Ishikawa (cell line): ENCODE measurements around the gene ZDHHC4.

ENCODE experiments used
- CEBPB ChIP-seq: IDR thresholded peaks from 2 replicates; pipeline ENCODE4 v1.6.1; 2012
- CREB1 ChIP-seq: IDR thresholded peaks from 2 replicates; pipeline ENCODE4 v1.6.1; 2012; ENCODE audit warnings: low read depth
- EGR1 ChIP-seq: IDR thresholded peaks from 2 replicates; pipeline ENCODE4 v1.6.1; 2012
- EP300 ChIP-seq: IDR thresholded peaks from 2 replicates; pipeline ENCODE4 v1.6.1; 2012; ENCODE audit warnings: borderline replicate concordance
- FOXM1 ChIP-seq: IDR thresholded peaks from 2 replicates; pipeline ENCODE4 v1.6.1; 2012; ENCODE audit warnings: low read depth, borderline replicate concordance
- MAX ChIP-seq: IDR thresholded peaks from 2 replicates; pipeline ENCODE4 v1.6.1; 2012
- NFIC ChIP-seq: IDR thresholded peaks from 2 replicates; pipeline ENCODE4 v1.6.1; 2012
- RAD21 ChIP-seq: IDR thresholded peaks from 2 replicates; pipeline ENCODE4 v1.6.1; 2012; ENCODE audit warnings: low read depth
- REST ChIP-seq: IDR thresholded peaks from 2 replicates; pipeline ENCODE4 v1.6.1; 2012; ENCODE audit warnings: low read depth, mild to moderate bottlenecking
- TAF1 ChIP-seq: IDR thresholded peaks from 2 replicates; pipeline ENCODE4 v1.6.1; 2012; ENCODE audit warnings: low read depth, mild to moderate bottlenecking
- TCF12 ChIP-seq: IDR thresholded peaks from 2 replicates; pipeline ENCODE4 v1.6.1; 2012; ENCODE audit warnings: low read depth
- TEAD4 ChIP-seq: IDR thresholded peaks from 2 replicates; pipeline ENCODE4 v1.6.1; 2012
- YY1 ChIP-seq: IDR thresholded peaks from 2 replicates; pipeline ENCODE4 v1.6.1; 2012; ENCODE audit warnings: low read depth
- ZBTB7A ChIP-seq: IDR thresholded peaks from 2 replicates; pipeline ENCODE4 v1.6.1; 2012; ENCODE audit warnings: low read depth
- TF ChIP-seq, protein P1 (sequence below): IDR thresholded peaks from 2 replicates; pipeline ENCODE4 v1.6.1; 2012

Gene ZDHHC4

DNA sequence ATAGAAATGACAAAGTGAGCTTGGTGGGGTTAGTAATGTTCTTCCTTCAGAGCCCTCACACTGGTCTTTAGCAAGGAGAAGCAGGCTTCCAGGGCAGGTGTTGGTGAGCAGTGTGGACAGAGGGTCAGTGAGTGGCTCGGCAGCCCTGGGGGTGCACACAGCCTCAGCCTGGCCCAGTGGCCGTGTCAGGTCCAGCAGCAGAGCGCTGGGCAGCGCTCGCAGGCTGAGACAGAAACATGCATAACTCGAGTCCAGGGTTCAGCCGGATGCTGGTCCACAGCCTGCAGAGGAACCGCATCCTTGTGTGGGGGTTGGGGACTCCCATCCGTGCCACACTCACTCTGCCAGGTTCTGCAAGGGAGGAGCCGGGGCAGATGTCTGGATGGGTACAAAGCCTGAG, 27.2 kb downstream of the ZDHHC4 start:
- TF ChIP-seq TCF12 (no peak), TEAD4 (no peak), CREB1 (no peak), EP300 (no peak), EGR1 (no peak), FOXM1 (no peak), TAF1 (no peak), ZBTB7A (no peak), REST (no peak), CEBPB (no peak), NFIC (no peak), RAD21 (no peak), MAX (no peak), YY1 (no peak)
- TF ChIP-seq, protein P1, sequence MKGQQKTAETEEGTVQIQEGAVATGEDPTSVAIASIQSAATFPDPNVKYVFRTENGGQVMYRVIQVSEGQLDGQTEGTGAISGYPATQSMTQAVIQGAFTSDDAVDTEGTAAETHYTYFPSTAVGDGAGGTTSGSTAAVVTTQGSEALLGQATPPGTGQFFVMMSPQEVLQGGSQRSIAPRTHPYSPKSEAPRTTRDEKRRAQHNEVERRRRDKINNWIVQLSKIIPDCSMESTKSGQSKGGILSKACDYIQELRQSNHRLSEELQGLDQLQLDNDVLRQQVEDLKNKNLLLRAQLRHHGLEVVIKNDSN = no peak

DNA sequence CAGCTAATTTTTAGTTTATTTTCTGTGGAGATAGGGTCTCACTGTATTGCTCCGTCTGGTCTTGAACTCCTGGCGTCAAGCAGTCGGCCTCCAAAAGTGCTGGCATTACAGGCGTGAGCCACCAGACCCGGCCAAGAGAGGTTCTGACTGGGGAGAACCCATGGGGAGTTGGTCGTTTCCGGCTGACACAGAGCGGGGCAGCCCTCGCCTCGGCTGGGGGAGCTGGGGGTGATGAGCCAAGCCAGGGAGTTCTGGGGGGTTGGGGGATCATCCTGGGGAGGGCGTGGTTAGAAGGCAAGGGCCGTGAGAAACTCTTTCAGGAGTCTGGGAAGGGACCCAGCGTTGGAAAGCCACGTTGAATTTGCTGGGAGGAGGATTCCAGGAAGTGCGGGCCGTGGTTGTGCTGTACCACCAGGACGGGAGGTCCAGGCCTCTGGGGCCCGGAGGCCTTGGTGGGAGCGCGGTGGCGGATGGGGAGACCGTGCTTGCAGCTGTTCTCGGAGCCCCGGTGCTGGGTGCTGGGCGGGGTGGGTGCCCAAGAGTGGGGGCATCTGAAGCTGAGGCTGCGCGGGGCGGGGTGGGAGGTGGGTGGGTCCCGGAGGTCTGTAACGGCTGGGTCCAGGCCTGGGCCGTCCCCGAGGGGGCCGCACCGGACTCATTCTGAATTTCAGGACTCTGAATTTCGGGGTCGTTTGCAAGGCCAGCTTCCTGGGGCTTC, 29.8 kb downstream of the ZDHHC4 start:
- TF ChIP-seq RAD21 = no peak

- TF ChIP-seq CEBPB (no peak), RAD21 (no peak), TEAD4 (no peak), TAF1 (no peak), FOXM1 (no peak), TCF12 (no peak), MAX (no peak), EGR1 (no peak), NFIC (no peak), EP300 (no peak), CREB1 (no peak), ZBTB7A (no peak), REST (no peak), YY1 (no peak)
- TF ChIP-seq, protein P1 = no peak
Observed at GRCh38 chr7:6607651-6608051, 30.4 kb downstream of the ZDHHC4 start.

- no peak for TF ChIP-seq RAD21
- no peak for TF ChIP-seq MAX
- TF ChIP-seq YY1 = no peak
- TF ChIP-seq REST = no peak
- TF ChIP-seq TAF1 = no peak
- no peak for TF ChIP-seq EP300
Observed at GRCh38 chr7:6608081-6608480, 30.8 kb downstream of the ZDHHC4 start.

- TF ChIP-seq NFIC (no peak), TEAD4 (no peak), EP300 (no peak), MAX (no peak), YY1 (no peak)
Observed at GRCh38 chr7:6608794-6609193, 31.5 kb downstream of the ZDHHC4 start.
